Right lobe of liver (tissue), 6 donors: Measurements from ENCODE around the gene SYNGR3. TPM values are rescaled to one million over a fixed set of nuclear protein-coding genes. Genes with fewer than 3 reads are reported as not detected.

Source experiments
- ATAC-seq, 4 donors: fragments of 200-7000 bp; cut with Tn5 transposase; one replicate each; pipeline ENCODE4 v1.9.1; 2020; ENCODE audit warnings: mild to moderate bottlenecking in 4 of 4, moderate library complexity in 4 of 4
- DNase-seq, 3 donors: peaks; one replicate each; pipeline ENCODE4 v3.0.0-alpha.2; 2020
- H3K27ac ChIP-seq, 3 donors: fragments of 200-600 bp; one replicate each; pipeline ENCODE4 v1.8.0; 2022
- H3K27me3 ChIP-seq, 2 donors: fragments of 200-600 bp; one replicate each; pipeline ENCODE4 v1.8.0; 2022
- H3K36me3 ChIP-seq, 4 donors: fragments of 200-600 bp; sonication (generic) in 1 of 4; one replicate each; pipeline versions ENCODE4 v1.5.1 to v1.8.0; 2017 to 2022; ENCODE audit warnings: control low read depth in 1 of 4
- H3K4me1 ChIP-seq, 4 donors: fragments of 200-600 bp; sonication (generic) in 1 of 4; one replicate each; pipeline versions ENCODE4 v1.5.1 to v1.8.0; 2017 to 2022; ENCODE audit warnings: control low read depth in 1 of 4
- H3K4me3 ChIP-seq, 3 donors: fragments of 200-600 bp; one replicate each; pipeline ENCODE4 v1.8.0; 2022
- H3K9me3 ChIP-seq, 4 donors: fragments of 200-600 bp; sonication (generic) in 1 of 4; one replicate each; pipeline versions ENCODE4 v1.5.1 to v1.8.0; 2017 to 2022; ENCODE audit warnings: control low read depth in 1 of 4
- POLR2A ChIP-seq: fragments of 450-650 bp; IDR thresholded peaks from one replicate; pipeline ENCODE4 v1.6.1; 2017; ENCODE audit warnings: antibody characterized with exemption, mild to moderate bottlenecking
- whole genome bisulfite sequencing: methylation state at CpG from one replicate; pipeline ENCODE4 v1.1.6; 2018; ENCODE audit warnings: low coverage, low lambda C conversion rate; ENCODE audit not compliant: insufficient coverage; ENCODE audit errors: missing lambda C conversion rate; 5-methylcytosine and 5-hydroxymethylcytosine counted together
- intact Hi-C, 2 donors: fragments of 100-400 bp; cut with DNase I; formaldehyde crosslinking; loops; one replicate each; pipeline versions ENCODE4 v1.11.2 to v1.14.1; 2022
- total RNA-seq, 6 experiments: library from RNA; depleted of rRNA in 2 of 6; stranded (reverse); fragments of >200 nt in 2 of 6; fragmentation: NEBNext Ultra II Directional in 3 of 6; extraction: Animal tissue kit (Norgen Biotek cat#: 25700) in 3 of 6; gene quantifications; one replicate each; pipeline versions ENCODE4 v1.1.0 to v1.2.4, GENCODE V29; 2016 to 2023
- TF ChIP-seq, protein P1 (sequence below), 4 donors: fragments of 200-600 bp in 3 of 4; fragments of 450-650 bp in 1 of 4; IDR thresholded peaks; one replicate each; pipeline versions ENCODE4 v1.5.1 to v1.8.0; 2016 to 2022; ENCODE audit warnings: antibody characterized with exemption in 4 of 4, mild to moderate bottlenecking in 2 of 4
- donor health status: DM: no; HTN: yes; CAD: no.
- donor health status: DM: no; HTN: no; CAD: no.
- donor health status: DM: no; HTN: no; CAD: no.
- donor health status: DM: no; HTN: yes; CAD: no.
- donor health status: DM: no; HTN: yes; CAD: no.

SYNGR3 gene
- total RNA-seq, 6 experiments from 2014 or later = 0.22 TPM; not detected in 5

DNA sequence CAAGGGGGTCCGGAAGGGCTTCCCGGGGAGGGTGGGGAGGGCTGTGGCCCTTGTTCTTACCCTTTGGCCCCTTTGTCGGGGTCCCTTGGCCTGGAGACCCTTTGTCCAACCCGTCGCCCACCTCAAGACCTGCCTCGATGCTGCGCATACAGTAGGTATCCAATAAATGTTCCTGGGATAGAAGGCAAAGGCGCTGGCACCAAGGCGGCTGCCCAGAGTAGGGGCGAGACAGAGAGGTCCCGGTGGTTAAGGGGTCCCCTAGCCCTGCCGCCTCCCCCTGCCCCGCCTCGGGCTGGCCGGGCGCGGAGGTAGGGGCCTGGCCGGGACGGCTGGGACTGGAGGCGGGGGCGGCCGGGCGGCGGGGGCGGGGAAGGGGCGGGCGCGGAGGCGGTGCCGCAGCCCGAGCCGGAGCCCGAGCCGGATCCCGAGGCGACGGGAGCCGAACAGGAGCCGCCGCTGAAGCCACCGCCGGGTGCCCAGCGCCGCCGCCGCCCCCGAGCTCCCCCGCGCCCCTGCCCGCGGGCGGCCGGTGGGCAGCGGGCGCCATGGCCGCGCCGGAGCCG, 36.8 kb downstream of the SYNGR3 start, which contains the start of gene NHERF2:
NHERF2 (plus strand) TSS at position 442 of the 563 bp plus-strand sequence; CDS start at position 546, 104 bp downstream.
- Histone ChIP-seq H3K4me3 (peak within 1 kb of the TSS; percentile 76 to 85 (median 82)), H3K27me3 (no peaks in the 10 kb centered on the region), H3K4me1 (peaks cover 0 to 47% (median 20%) of the 10 kb centered on the region in 4 donors), H3K27ac (peak within 1 kb of the TSS; percentile 46 to 60 (median 53)), H3K9me3 (no peaks in the 10 kb centered on the region), H3K36me3 (peaks cover 0 to 15% (median 0%) of the 10 kb centered on the region in 4 donors)
- peak; percentile 70 to 73 (median 71) for DNase-seq
- ATAC-seq = peak; percentile 19 to 51 (median 37)
- intact Hi-C loops = loop anchor here in 1 of 2 donors (5.0 kb wide), 1 partner anchor 121 kb away; the partner anchor contains the start of gene RAB26
- no peak for TF ChIP-seq POLR2A
- TF ChIP-seq, protein P1, sequence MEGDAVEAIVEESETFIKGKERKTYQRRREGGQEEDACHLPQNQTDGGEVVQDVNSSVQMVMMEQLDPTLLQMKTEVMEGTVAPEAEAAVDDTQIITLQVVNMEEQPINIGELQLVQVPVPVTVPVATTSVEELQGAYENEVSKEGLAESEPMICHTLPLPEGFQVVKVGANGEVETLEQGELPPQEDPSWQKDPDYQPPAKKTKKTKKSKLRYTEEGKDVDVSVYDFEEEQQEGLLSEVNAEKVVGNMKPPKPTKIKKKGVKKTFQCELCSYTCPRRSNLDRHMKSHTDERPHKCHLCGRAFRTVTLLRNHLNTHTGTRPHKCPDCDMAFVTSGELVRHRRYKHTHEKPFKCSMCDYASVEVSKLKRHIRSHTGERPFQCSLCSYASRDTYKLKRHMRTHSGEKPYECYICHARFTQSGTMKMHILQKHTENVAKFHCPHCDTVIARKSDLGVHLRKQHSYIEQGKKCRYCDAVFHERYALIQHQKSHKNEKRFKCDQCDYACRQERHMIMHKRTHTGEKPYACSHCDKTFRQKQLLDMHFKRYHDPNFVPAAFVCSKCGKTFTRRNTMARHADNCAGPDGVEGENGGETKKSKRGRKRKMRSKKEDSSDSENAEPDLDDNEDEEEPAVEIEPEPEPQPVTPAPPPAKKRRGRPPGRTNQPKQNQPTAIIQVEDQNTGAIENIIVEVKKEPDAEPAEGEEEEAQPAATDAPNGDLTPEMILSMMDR (IDR thresholded peaks at IDR 0.05) = no peak
- 20% methylated on average over 1 of the region's 59 CpGs for WGBS

GRCh38 chr16:2027024-2028010, 37.5 kb downstream of the SYNGR3 start:
- Histone ChIP-seq H3K27me3 (no peaks in the 10 kb centered on the region), H3K27ac (peak overlapping the region; percentile 40 to 54 (median 53)), H3K9me3 (no peaks in the 10 kb centered on the region), H3K4me1 (peaks cover 0 to 47% (median 22%) of the 10 kb centered on the region in 4 donors), H3K36me3 (peaks cover 0 to 15% (median 0%) of the 10 kb centered on the region in 4 donors), H3K4me3 (peak overlapping the region; percentile 76 to 85 (median 82))
- TF ChIP-seq, protein P1 (IDR thresholded peaks at IDR 0.05) = no peak
- TF ChIP-seq POLR2A = no peak
- WGBS = 0% methylated on average over 7 of the region's 76 CpGs
- intact Hi-C loops = loop anchor here in 1 of 2 donors (5.0 kb wide), 1 partner anchor 120 kb away; the partner anchor contains the start of gene RAB26
- ATAC-seq (peak; percentile 0 to 5 (median 2)), DNase-seq (peak; percentile 31 to 61 (median 59))

DNA sequence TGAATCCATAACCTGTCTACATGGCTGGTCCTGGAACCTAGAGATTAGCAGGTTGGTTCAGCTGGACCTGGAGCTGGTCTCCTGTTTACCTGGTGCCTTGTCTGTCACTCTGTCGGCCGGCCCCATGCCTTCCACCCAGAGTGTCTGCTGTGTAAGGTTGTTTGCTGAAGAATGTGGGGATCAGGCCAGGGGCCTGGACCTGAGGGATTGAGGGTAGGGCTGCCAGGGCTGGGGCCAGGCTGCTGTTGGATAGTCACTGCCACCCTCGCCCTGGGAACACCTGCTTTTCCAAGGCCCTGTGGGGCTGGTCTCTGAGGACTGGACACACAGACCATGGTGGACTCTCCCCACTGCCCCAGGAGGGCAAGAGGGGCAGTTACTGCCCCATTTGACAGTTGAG, 38.4 kb downstream of the SYNGR3 start:
- peak in 1 of 3 donors; percentile 53 for DNase-seq
- no peak for ATAC-seq
- peaks cover 0 to 47% (median 24%) of the 10 kb centered on the region in 4 donors for H3K4me1 ChIP-seq
- no peak for TF ChIP-seq POLR2A
- TF ChIP-seq, protein P1 (IDR thresholded peaks at IDR 0.05) = no peak
- peaks cover 0 to 15% (median 0%) of the 10 kb centered on the region in 4 donors for H3K36me3 ChIP-seq
- no peaks in the 10 kb centered on the region for H3K9me3 ChIP-seq
- intact Hi-C loops = loop anchor here in 1 of 2 donors (5.0 kb wide), 1 partner anchor 119 kb away; the partner anchor contains the start of gene RAB26
- H3K27ac ChIP-seq = peak overlapping the region; percentile 26 to 49 (median 33)
- no CpG with 5 or more reads among the region's 3 CpGs for WGBS
- H3K4me3 ChIP-seq = peak overlapping the region; percentile 76 to 85 (median 82)
- no peaks in the 10 kb centered on the region for H3K27me3 ChIP-seq

DNA sequence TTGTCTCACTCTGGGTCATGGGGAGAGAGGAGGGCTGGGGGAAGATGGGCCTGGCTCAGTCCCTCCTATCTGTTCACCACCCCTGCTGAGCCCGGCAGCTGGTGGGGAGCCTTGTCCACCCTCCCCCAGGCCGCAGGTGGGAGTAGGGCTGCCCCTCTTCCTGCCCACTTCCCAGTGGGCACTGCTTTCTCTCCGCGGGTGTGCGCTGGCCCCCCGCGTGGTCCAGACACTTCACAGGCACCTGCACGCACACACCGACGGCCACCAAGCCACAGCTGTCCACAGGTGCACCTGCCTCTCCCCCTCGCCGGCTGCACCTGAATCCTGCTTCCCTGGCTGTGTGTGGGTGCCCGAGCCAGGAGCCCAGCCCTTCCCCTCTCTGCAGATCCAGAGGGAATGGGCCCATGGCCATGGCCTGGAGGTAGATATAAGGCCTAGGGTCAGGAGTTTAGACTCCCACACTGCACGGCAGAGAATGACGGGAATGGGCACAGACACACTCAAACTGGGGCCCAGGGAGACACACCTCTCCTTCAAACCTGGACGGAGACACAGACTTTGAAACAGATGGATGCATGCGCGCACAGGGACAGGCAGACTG, 39.0 kb downstream of the SYNGR3 start:
- ATAC-seq (peak in 3 of 4 donors; percentile 8 to 25 (median 14)), DNase-seq (peak; percentile 28 to 77 (median 70))
- Histone ChIP-seq H3K4me3 (peak overlapping the region; percentile 76 to 85 (median 82)), H3K9me3 (no peaks in the 10 kb centered on the region), H3K4me1 (peaks cover 0 to 48% (median 24%) of the 10 kb centered on the region in 4 donors), H3K27ac (peak overlapping the region in 2 of 3 donors; percentile 26 to 49), H3K27me3 (no peaks in the 10 kb centered on the region), H3K36me3 (peaks cover 0 to 15% (median 0%) of the 10 kb centered on the region in 4 donors)
- 40% methylated on average over 1 of the region's 18 CpGs for WGBS
- intact Hi-C loops = loop anchor here in 1 of 2 donors (5.0 kb wide), 1 partner anchor 119 kb away; the partner anchor contains the start of gene RAB26
- no peak for TF ChIP-seq POLR2A
- TF ChIP-seq, protein P1 (IDR thresholded peaks at IDR 0.05) = no peak
